Stimulated activated CD8-positive, alpha-beta memory T cell treated with anti-CD3 and anti-CD28 coated beads, Interleukin-15, amount 100 ng/mL, for 24 hours (primary cell): ENCODE data around the gene TRIOBP.

ENCODE experiments used
- DNase-seq: peaks from one replicate; pipeline ENCODE4 v3.0.0-alpha.2; 2020; ENCODE audit warnings: low read depth

TRIOBP gene

GRCh38 chr22:37824674-37825641 lies 128.1 kb downstream of the TRIOBP start:
- no peak for DNase-seq
